ENCODE results near the gene HCAR2. TPM values are rescaled to one million over a fixed set of nuclear protein-coding genes. Genes with fewer than 3 reads are reported as not detected.
"Not testable (repeated sequence)": the region's sequence is repeated elsewhere in the genome, so short reads cannot be mapped to it uniquely, and the experiment has no call there.

Gene HCAR2
- polyA plus RNA-seq (ENCODE audit: insufficient read length in 4 of 4), result under 1 TPM; 0.27 to 0.59 (median 0.49) TPM

DNA sequence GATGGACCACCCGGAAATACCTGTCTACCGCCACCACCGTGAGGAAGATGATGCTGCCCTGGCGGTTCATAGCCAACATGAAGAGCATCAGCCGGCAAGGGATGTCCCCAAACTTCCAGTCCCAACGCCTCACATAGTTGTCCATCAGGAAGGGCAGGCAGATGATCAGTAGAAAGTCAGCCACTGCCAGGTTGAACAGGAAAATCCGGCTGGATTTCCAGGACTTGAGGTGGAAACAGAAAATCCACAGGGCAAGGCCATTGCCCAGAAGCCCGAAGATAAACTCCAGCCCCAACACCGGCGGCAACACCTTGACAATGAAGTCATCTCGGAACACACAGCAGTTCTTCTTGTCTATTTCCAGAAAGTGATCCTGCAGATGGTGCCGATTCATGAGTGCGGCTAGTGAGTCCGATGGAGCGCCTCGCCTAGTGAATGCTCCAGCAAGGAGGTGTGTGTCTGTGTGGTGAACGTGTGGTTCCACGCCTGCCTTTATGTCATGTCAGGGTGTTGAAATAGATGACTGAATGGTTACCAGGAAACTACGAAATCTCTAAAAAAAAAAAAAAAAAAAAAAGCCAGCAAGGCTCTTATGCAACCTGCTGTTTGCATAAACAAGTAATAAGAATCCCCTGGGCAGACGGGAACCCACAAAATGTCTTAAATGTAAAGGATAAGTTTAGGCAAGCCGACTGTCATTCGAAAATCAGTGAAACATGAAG, at the start of gene HCAR2:
HCAR2 (minus strand) TSS at position 468 of the 722 bp plus-strand sequence; CDS start at position 394, 74 bp downstream.
- DNase-seq (ENCODE audit: low read depth in 4 of 4, low spot score in 2 of 4), result not testable (repeated sequence)

- DNase-seq (ENCODE audit: low read depth in 4 of 4, low spot score in 2 of 4), result peak; percentile 86 to 97 (median 93)
Observed at GRCh38 chr12:122752464-122753318, 49.5 kb upstream of the HCAR2 start, which contains the start of gene DENR. Gene DENR, plus strand, starts transcription at chr12:122752824. Its CDS starts 878 bp downstream, at chr12:122753702.

- not testable (repeated sequence) for DNase-seq (ENCODE audit: low read depth in 4 of 4, low spot score in 2 of 4)
Observed at GRCh38 chr12:122750781-122751515, 47.8 kb upstream of the HCAR2 start.

GRCh38 chr12:122749569-122750332, 46.6 kb upstream of the HCAR2 start:
- no peak for DNase-seq (ENCODE audit: low read depth in 4 of 4, low spot score in 2 of 4)

GRCh38 chr12:122747224-122748135, 44.3 kb upstream of the HCAR2 start:
- no peak for DNase-seq (ENCODE audit: low read depth in 4 of 4, low spot score in 2 of 4)

GRCh38 chr12:122743895-122744525, 40.9 kb upstream of the HCAR2 start:
- DNase-seq (ENCODE audit: low read depth in 4 of 4, low spot score in 2 of 4), result no peak

- DNase-seq (ENCODE audit: low read depth in 4 of 4, low spot score in 2 of 4), result no peak
Observed at GRCh38 chr12:122740351-122740750, 37.2 kb upstream of the HCAR2 start.

DNA sequence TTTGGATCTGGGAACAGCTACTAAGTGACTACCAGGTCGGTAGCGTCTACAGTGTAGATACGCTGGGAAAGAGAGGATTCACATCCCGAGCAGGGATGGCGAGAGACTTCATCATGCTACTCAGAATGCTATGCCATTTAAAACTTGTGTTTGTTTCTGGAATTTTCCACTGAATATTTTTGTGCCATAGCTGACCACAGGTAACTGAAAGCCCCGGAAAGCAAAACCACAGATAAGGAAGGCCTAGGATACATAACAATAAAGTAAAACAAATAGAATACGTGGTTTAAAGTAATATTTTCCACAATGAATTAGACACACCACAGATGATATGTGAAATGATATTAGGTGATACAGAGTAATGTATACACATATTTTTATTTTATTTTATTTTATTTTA, 35.4 kb upstream of the HCAR2 start:
- no peak for DNase-seq (ENCODE audit: low read depth in 4 of 4, low spot score in 2 of 4)

DNA sequence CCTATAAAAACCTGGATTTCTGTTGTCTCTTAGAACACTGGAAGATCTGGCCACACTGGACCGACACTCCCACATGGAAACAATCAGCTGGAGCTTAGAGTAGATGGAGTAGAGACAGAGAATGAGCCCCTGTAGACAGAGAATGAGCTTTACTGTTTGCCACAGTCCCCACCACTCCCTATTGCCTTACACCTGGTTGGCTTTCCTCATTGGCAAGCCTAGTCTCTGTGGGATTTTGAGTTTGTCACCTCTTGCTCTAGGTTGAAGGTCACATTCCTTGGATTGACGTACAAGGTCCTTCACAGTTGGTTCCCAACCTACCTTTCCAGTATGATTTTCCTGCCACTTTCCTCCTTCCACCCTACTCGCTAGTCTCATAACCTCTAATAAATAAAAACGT, 29.5 kb upstream of the HCAR2 start:
- no peak for DNase-seq (ENCODE audit: low read depth in 4 of 4, low spot score in 2 of 4)

- no peak for DNase-seq (ENCODE audit: low read depth in 4 of 4, low spot score in 2 of 4)
Observed at GRCh38 chr12:122732170-122732569, 29.0 kb upstream of the HCAR2 start.

GRCh38 chr12:122730215-122731014, 27.3 kb upstream of the HCAR2 start, which contains the start of gene HCAR1:
Gene HCAR1, minus strand, starts transcription at chr12:122730844. Its CDS starts 505 bp downstream, at chr12:122730339.
- DNase-seq (ENCODE audit: low read depth in 4 of 4, low spot score in 2 of 4), result peak in 3 of 4 donors; percentile 24 to 50 (median 50)

GRCh38 chr12:122729583-122730214, 26.5 kb upstream of the HCAR2 start:
- DNase-seq (ENCODE audit: low read depth in 4 of 4, low spot score in 2 of 4), result no peak

DNA sequence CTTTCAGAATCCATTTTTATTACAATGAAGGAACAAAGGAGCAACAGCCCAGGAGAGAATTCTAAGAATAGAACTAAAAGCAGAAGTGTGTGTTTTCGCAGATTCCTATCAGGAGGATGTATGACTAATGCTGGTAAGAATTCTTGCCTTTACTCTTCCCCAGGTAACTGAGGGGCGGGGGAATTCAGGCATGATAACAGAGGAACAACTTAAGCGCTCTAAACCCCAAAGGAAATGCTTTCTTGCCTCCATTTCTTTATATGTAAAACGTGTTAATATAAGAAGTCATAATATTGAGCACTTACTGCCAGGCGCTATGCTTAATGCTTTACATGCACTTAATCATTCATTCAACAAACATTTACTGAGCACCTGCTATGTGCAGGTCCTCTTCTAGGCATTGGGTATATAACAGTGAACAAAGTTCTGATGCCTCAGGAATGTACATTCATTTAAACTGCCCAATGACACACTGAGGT, 23.0 kb upstream of the HCAR2 start:
- DNase-seq (ENCODE audit: low read depth in 4 of 4, low spot score in 2 of 4), result no peak

DNA sequence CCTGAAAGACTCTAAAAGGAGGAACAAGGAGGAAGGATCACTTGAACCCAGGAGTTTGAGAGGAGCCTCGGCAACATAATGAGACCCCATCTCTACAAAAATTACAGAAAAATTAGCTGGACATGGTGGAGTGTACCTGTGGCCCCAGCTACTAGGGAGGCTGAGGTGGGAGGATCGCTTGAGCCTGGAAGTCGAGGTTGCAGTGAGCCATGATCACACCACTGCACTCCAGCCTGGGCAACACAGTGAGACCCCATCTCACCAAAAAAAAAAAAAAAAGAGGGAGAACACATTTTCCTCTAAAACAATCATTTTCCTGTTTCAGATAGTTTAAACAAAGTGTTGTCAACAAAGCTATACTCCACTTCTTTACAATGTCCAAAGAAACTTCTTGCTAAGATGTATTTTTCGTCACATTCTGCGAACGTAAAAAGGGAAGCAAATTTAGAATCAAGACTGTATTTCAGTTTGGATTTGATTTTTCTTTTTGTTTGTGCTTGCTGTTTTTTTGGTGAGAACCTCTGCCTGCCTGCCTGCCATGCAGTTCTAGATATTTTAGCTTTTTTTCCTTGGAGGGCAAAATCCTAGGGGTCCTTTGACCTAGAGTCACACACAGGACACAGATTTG, 22.4 kb upstream of the HCAR2 start:
- no peak for DNase-seq (ENCODE audit: low read depth in 4 of 4, low spot score in 2 of 4)

- no peak for DNase-seq (ENCODE audit: low read depth in 4 of 4, low spot score in 2 of 4)
Observed at GRCh38 chr12:122724641-122725243, 21.6 kb upstream of the HCAR2 start.

- no peak for DNase-seq (ENCODE audit: low read depth in 4 of 4, low spot score in 2 of 4)
Observed at GRCh38 chr12:122722387-122722786, 19.2 kb upstream of the HCAR2 start.

Data from left renal cortex interstitium (tissue), 4 donors.